NT2/D1 (cell line): ENCODE results near the gene IL3.

Experiments
- SUZ12 ChIP-seq: IDR thresholded peaks from 2 replicates; pipeline ENCODE4 v1.6.1; 2011; ENCODE audit not compliant: insufficient read length, insufficient read depth; ENCODE audit errors: extremely low read depth
- YY1 ChIP-seq: IDR thresholded peaks from 2 replicates; pipeline ENCODE4 v1.6.1; 2011; ENCODE audit not compliant: insufficient read length, insufficient read depth
- ZNF274 ChIP-seq: IDR thresholded peaks from 2 replicates; pipeline ENCODE4 v1.6.1; 2011; ENCODE audit warnings: mild to moderate bottlenecking, low read depth, low read length

GRCh38 chr5:132098151-132098594 is 37.7 kb downstream of the IL3 start:
- no peak for TF ChIP-seq ZNF274
- no peak for TF ChIP-seq SUZ12
- TF ChIP-seq YY1, result no peak
